Breast epithelium (tissue), 3 donors: ENCODE data around the gene CSRP2.

ENCODE experiments used
- POLR2A ChIP-seq: fragments of 450-650 bp; IDR thresholded peaks from one replicate; pipeline ENCODE4 v1.6.1; 2016; ENCODE audit warnings: antibody characterized with exemption, mild to moderate bottlenecking, moderate library complexity
- POLR2AphosphoS5 ChIP-seq, 3 donors: sonication (generic); formaldehyde crosslinking; IDR thresholded peaks; one replicate each; pipeline ENCODE4 v1.6.1; 2017; ENCODE audit warnings: antibody characterized with exemption in 3 of 3
- TF ChIP-seq, protein P1 (sequence below), 3 donors: fragments of 450-650 bp; IDR thresholded peaks; one replicate each; pipeline ENCODE4 v1.5.1; 2016 to 2017; ENCODE audit warnings: antibody characterized with exemption in 3 of 3, mild to moderate bottlenecking in 3 of 3, moderate library complexity in 3 of 3

DNA sequence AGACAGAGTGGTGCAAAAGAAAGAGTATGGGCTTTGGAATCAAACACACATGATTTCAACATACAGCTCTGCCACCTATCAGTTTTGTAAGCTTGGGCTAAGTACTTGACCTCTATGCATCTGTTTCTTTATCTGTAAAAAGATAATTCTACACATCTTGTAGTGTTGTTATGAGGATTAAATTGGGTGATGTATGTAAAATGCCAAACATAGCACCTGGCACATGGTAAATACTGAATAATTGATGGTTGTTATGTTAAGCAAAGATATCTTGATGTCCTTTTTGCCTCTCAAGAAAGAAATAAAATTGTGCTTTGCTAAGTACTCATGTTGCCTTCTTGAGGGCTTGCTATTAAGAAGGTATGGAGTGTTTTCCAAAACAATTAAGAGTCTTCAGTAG, 2.3 kb upstream of the CSRP2 start:
- TF ChIP-seq, protein P1, sequence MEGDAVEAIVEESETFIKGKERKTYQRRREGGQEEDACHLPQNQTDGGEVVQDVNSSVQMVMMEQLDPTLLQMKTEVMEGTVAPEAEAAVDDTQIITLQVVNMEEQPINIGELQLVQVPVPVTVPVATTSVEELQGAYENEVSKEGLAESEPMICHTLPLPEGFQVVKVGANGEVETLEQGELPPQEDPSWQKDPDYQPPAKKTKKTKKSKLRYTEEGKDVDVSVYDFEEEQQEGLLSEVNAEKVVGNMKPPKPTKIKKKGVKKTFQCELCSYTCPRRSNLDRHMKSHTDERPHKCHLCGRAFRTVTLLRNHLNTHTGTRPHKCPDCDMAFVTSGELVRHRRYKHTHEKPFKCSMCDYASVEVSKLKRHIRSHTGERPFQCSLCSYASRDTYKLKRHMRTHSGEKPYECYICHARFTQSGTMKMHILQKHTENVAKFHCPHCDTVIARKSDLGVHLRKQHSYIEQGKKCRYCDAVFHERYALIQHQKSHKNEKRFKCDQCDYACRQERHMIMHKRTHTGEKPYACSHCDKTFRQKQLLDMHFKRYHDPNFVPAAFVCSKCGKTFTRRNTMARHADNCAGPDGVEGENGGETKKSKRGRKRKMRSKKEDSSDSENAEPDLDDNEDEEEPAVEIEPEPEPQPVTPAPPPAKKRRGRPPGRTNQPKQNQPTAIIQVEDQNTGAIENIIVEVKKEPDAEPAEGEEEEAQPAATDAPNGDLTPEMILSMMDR (IDR thresholded peaks at IDR 0.05) = no peak
- TF ChIP-seq POLR2A (no peak), POLR2AphosphoS5 (IDR thresholded peaks at IDR 0.05) (no peak)
